HEK293 (cell line): ENCODE results near the gene CHI3L1.

Experiments used
- CTCF ChIA-PET: fragments of 350-600 bp; formaldehyde crosslinking; extraction: SDS; loops from one replicate; lab custom pipeline; 2021; ENCODE audit warnings: antibody characterized with exemption; lab: Yijun Ruan, JAX
- POLR2A ChIA-PET: fragments of 300-600 bp; formaldehyde crosslinking; extraction: SDS; loops from one replicate; lab custom pipeline; 2020; ENCODE audit warnings: antibody characterized with exemption, inconsistent platforms; lab: Yijun Ruan, JAX
- H3K27ac ChIP-seq: fragments of 200-500 bp; sonication (Bioruptor generic); 2 replicates; pipeline ENCODE4 v1.5.1; 2014; ENCODE audit warnings: low read depth, low read length, control low read depth, inconsistent platforms; ENCODE audit errors: extremely low read depth
- H3K36me3 ChIP-seq, 2 experiments: fragments of 200-500 bp in 1 of 2; sonication (Bioruptor generic) in 1 of 2; 1 replicate in 1 of 2; 2 replicates in 1 of 2; pipeline ENCODE4 v1.5.1; 2014 to 2017; ENCODE audit warnings: inconsistent platforms in 2 of 2, low read length in 2 of 2; ENCODE audit not compliant: control insufficient read depth in 2 of 2, insufficient read depth in 1 of 2
- H3K4me1 ChIP-seq: fragments of 200-500 bp; sonication (Bioruptor generic); 2 replicates; pipeline ENCODE4 v1.5.1; 2014; ENCODE audit warnings: mild to moderate bottlenecking, low read length, inconsistent platforms; ENCODE audit not compliant: control insufficient read depth, insufficient read depth
- H3K4me3 ChIP-seq: 2 replicates; pipeline ENCODE4 v1.5.1; 2011; ENCODE audit warnings: low read depth, mild to moderate bottlenecking, control low read depth, low read length, moderate library complexity
- H3K9me3 ChIP-seq: fragments of 200-500 bp; sonication (Bioruptor generic); 2 replicates; pipeline ENCODE4 v1.5.1; 2014; ENCODE audit warnings: low read depth, low read length, inconsistent platforms; ENCODE audit not compliant: control insufficient read depth, insufficient read depth
- BCL11A ChIP-seq: fragments of 450-650 bp; formaldehyde crosslinking; IDR thresholded peaks from 2 replicates; pipeline ENCODE4 v1.5.1; 2016; ENCODE audit warnings: low read depth, missing biosample characterization, missing genetic modification characterization
- HOXC10 ChIP-seq: sonication (generic); formaldehyde crosslinking; IDR thresholded peaks from 2 replicates; pipeline ENCODE4 v1.8.1; 2023; ENCODE audit warnings: mild to moderate bottlenecking, missing genetic modification reagents
- KLF1 ChIP-seq: fragments of 450-650 bp; formaldehyde crosslinking; IDR thresholded peaks from 2 replicates; pipeline ENCODE4 v1.5.1; 2016; ENCODE audit warnings: missing biosample characterization, missing genetic modification characterization
- KLF17 ChIP-seq: fragments of 450-650 bp; formaldehyde crosslinking; IDR thresholded peaks from 2 replicates; pipeline ENCODE4 v1.5.1; 2016; ENCODE audit warnings: missing biosample characterization, missing genetic modification characterization
- REST ChIP-seq: fragments of 450-650 bp; formaldehyde crosslinking; IDR thresholded peaks from 2 replicates; pipeline ENCODE4 v1.5.1; 2016; ENCODE audit warnings: missing biosample characterization, missing genetic modification characterization
- ZBTB26 ChIP-seq: fragments of 450-650 bp; formaldehyde crosslinking; optimal IDR thresholded peaks from 2 replicates; pipeline ENCODE3; 2016; ENCODE audit warnings: missing biosample characterization, mild to moderate bottlenecking, missing genetic modification characterization
- ZNF132 ChIP-seq: fragments of 450-650 bp; formaldehyde crosslinking; IDR thresholded peaks from 2 replicates; pipeline ENCODE4 v1.5.1; 2017; ENCODE audit warnings: missing biosample characterization, missing genetic modification characterization, borderline replicate concordance
- ZNF311 ChIP-seq: fragments of 450-650 bp; formaldehyde crosslinking; IDR thresholded peaks from 2 replicates; pipeline ENCODE4 v1.5.1; 2017; ENCODE audit warnings: missing biosample characterization, missing genetic modification characterization, borderline replicate concordance
- ZNF37A ChIP-seq: fragments of 450-650 bp; IDR thresholded peaks from 2 replicates; pipeline ENCODE4 v1.5.1; 2018; ENCODE audit warnings: missing biosample characterization, missing genetic modification characterization
- ZNF416 ChIP-seq: fragments of 450-650 bp; formaldehyde crosslinking; IDR thresholded peaks from 2 replicates; pipeline ENCODE4 v1.5.1; 2016; ENCODE audit warnings: missing biosample characterization, missing genetic modification characterization
- ZNF48 ChIP-seq: fragments of 450-650 bp; formaldehyde crosslinking; IDR thresholded peaks from 2 replicates; pipeline ENCODE4 v1.5.1; 2016; ENCODE audit warnings: missing biosample characterization, missing genetic modification characterization
- ZNF530 ChIP-seq: fragments of 450-650 bp; formaldehyde crosslinking; IDR thresholded peaks from 2 replicates; pipeline ENCODE4 v1.5.1; 2016; ENCODE audit warnings: low read depth, missing biosample characterization, missing genetic modification characterization
- ZNF558 ChIP-seq: fragments of 450-650 bp; formaldehyde crosslinking; IDR thresholded peaks from 2 replicates; pipeline ENCODE4 v1.5.1; 2016; ENCODE audit warnings: missing biosample characterization, missing genetic modification characterization
- ZNF623 ChIP-seq: fragments of 450-650 bp; formaldehyde crosslinking; IDR thresholded peaks from 2 replicates; pipeline ENCODE4 v1.5.1; 2016; ENCODE audit warnings: missing biosample characterization, missing genetic modification characterization
- ZNF768 ChIP-seq: fragments of 450-650 bp; formaldehyde crosslinking; IDR thresholded peaks from 2 replicates; pipeline ENCODE4 v1.5.1; 2018; ENCODE audit warnings: missing biosample characterization, mild to moderate bottlenecking, missing genetic modification characterization
- ZNF785 ChIP-seq: fragments of 450-650 bp; formaldehyde crosslinking; IDR thresholded peaks from 2 replicates; pipeline ENCODE4 v1.5.1; 2016; ENCODE audit warnings: missing biosample characterization, missing genetic modification characterization

The CHI3L1 gene

GRCh38 chr1:203167913-203168200 lies 18.6 kb downstream of the CHI3L1 start:
- no peak overlapping the region for H3K4me3 ChIP-seq
- TF ChIP-seq ZNF311 = no peak
- TF ChIP-seq ZNF37A (tag by site-specific recombination) = no peak
- no peak for TF ChIP-seq ZNF623 (tag by site-specific recombination)
- TF ChIP-seq ZNF558 (tag by site-specific recombination) = no peak
- TF ChIP-seq ZNF416 = no peak
- no peak for TF ChIP-seq ZBTB26 (tag by site-specific recombination)
- no peak for TF ChIP-seq ZNF785 (tag by site-specific recombination)
- TF ChIP-seq HOXC10 (CRISPR knock-in tag) = no peak
- no peak for TF ChIP-seq REST (tag by site-specific recombination)
- no peak for TF ChIP-seq ZNF132 (tag by site-specific recombination)
- TF ChIP-seq ZNF48 (tag by site-specific recombination) = no peak
- TF ChIP-seq ZNF530 = no peak
- no peak for TF ChIP-seq ZNF768 (tag by site-specific recombination)
- POLR2A ChIA-PET = no interaction called here
- H3K9me3 ChIP-seq = no peaks in the 10 kb centered on the region
- peaks cover 0 to 2% of the 10 kb centered on the region in 2 experiments; a peak in 1 of 3 replicates for H3K36me3 ChIP-seq
- CTCF ChIA-PET = interaction anchor here (0.7 to 7.5 kb wide), 4 partner anchors 47 to 128 kb away, joined by 3 to 113 read pairs (median 4); no protein-coding TSS in a partner anchor
- H3K4me1 ChIP-seq = no peaks in the 10 kb centered on the region
- no peak overlapping the region for H3K27ac ChIP-seq

GRCh38 chr1:203167026-203167912 lies 19.2 kb downstream of the CHI3L1 start:
- ChIA-PET POLR2A (no interaction called here), CTCF (interaction anchor here (0.7 to 7.5 kb wide), 6 partner anchors 48 to 128 kb away, joined by 3 to 113 read pairs (median 4); no protein-coding TSS in a partner anchor)
- H3K4me3 ChIP-seq = no peak overlapping the region
- H3K27ac ChIP-seq = no peak overlapping the region
- H3K4me1 ChIP-seq = no peaks in the 10 kb centered on the region
- H3K36me3 ChIP-seq = peaks cover 0 to 2% of the 10 kb centered on the region in 2 experiments; a peak in 1 of 3 replicates
- no peaks in the 10 kb centered on the region for H3K9me3 ChIP-seq
- TF ChIP-seq KLF1 (tag by site-specific recombination) (peak; percentile 33; the same call in 1 of the 2 replicates), KLF17 (tag by site-specific recombination) (peak; percentile 68), BCL11A (tag by site-specific recombination) (no peak)
